ENCODE results near the gene HPDL. TPM values are rescaled to one million over a fixed set of nuclear protein-coding genes. Genes with fewer than 3 reads are reported as not detected.
A peak's percentile ranks its signal among the peaks of the same experiment; 100 is the strongest.

The HPDL gene
- total RNA-seq, 3 donors from 2014 or later = 2.1 to 8.8 (median 7.4) TPM

DNA sequence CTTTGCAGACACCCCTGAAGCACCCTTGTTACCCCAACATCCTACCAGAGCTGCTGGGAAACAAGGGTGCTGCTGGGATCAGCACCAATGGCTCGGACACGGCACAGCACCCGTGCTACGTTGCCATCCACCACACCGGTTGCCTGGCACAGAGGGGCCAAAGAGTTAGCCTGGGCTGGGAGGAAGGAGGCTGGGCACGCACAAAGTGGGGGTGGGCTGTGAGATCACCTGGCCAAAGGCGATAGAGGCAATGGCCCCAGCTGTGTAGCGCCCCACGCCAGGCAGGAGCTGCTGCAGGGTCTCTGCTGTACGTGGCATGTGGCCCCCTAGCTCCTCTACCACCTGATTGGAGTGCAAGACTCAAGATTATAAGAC lies 5.6 kb downstream of the HPDL start:
- intact Hi-C loops (cut with DNase I, micrococcal nuclease) = no loop called here
- TF ChIP-seq, protein P1, sequence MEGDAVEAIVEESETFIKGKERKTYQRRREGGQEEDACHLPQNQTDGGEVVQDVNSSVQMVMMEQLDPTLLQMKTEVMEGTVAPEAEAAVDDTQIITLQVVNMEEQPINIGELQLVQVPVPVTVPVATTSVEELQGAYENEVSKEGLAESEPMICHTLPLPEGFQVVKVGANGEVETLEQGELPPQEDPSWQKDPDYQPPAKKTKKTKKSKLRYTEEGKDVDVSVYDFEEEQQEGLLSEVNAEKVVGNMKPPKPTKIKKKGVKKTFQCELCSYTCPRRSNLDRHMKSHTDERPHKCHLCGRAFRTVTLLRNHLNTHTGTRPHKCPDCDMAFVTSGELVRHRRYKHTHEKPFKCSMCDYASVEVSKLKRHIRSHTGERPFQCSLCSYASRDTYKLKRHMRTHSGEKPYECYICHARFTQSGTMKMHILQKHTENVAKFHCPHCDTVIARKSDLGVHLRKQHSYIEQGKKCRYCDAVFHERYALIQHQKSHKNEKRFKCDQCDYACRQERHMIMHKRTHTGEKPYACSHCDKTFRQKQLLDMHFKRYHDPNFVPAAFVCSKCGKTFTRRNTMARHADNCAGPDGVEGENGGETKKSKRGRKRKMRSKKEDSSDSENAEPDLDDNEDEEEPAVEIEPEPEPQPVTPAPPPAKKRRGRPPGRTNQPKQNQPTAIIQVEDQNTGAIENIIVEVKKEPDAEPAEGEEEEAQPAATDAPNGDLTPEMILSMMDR (IDR thresholded peaks at IDR 0.05) = no peak
- no peak for DNase-seq
- ATAC-seq = no peak
- Histone ChIP-seq H3K36me3 (ENCODE audit: low read depth) (no peaks in the 10 kb centered on the region), H3K9me3 (no peaks in the 10 kb centered on the region), H3K4me3 (no peak overlapping the region), H3K4me1 (ENCODE audit: low read depth) (peaks cover 34% of the 10 kb centered on the region)

- Histone ChIP-seq H3K4me3 (no peak overlapping the region), H3K4me1 (ENCODE audit: low read depth) (peaks cover 39% of the 10 kb centered on the region), H3K36me3 (ENCODE audit: low read depth) (no peaks in the 10 kb centered on the region), H3K9me3 (no peaks in the 10 kb centered on the region)
- DNase-seq = peak in 1 of 3 donors; percentile 58
- TF ChIP-seq, protein P1 (IDR thresholded peaks at IDR 0.05) = no peak
- ATAC-seq = no peak
- intact Hi-C loops (cut with DNase I, micrococcal nuclease) = no loop called here
Measured at GRCh38 chr1:45334308-45335245, 7.9 kb downstream of the HPDL start.

- H3K36me3 ChIP-seq (ENCODE audit: low read depth) = peaks cover 5% of the 10 kb centered on the region
- H3K9me3 ChIP-seq = no peaks in the 10 kb centered on the region
- TF ChIP-seq, protein P1 (IDR thresholded peaks at IDR 0.05) = no peak
- no peak overlapping the region for H3K4me3 ChIP-seq
- intact Hi-C loops (cut with DNase I, micrococcal nuclease) = no loop called here
- H3K4me1 ChIP-seq (ENCODE audit: low read depth) = peaks cover 39% of the 10 kb centered on the region
- ATAC-seq (peak; percentile 72), DNase-seq (peak in 1 of 3 donors; percentile 42)
Measured at GRCh38 chr1:45335855-45336324, 9.2 kb downstream of the HPDL start.

GRCh38 chr1:45337630-45338325 lies 11.1 kb downstream of the HPDL start:
- peaks cover 5% of the 10 kb centered on the region for H3K36me3 ChIP-seq (ENCODE audit: low read depth)
- TF ChIP-seq, protein P1 (IDR thresholded peaks at IDR 0.05) = no peak
- no peak overlapping the region for H3K4me3 ChIP-seq
- no peaks in the 10 kb centered on the region for H3K9me3 ChIP-seq
- intact Hi-C loops (cut with DNase I, micrococcal nuclease) = no loop called here
- DNase-seq = no peak
- ATAC-seq = no peak
- H3K4me1 ChIP-seq (ENCODE audit: low read depth) = peaks cover 46% of the 10 kb centered on the region

GRCh38 chr1:45339789-45340558 lies 13.3 kb downstream of the HPDL start, which contains the start of the genes MUTYH and TOE1:
MUTYH (minus strand) TSS chr1:45340440; CDS start chr1:45334505, 5,935 bp downstream.
TOE1 (plus strand) TSS chr1:45340170; CDS start chr1:45340253, 83 bp downstream.
- H3K4me3 ChIP-seq = peak within 1 kb of the TSS; percentile 57
- intact Hi-C loops (cut with DNase I, micrococcal nuclease) = no loop called here
- TF ChIP-seq, protein P1 (IDR thresholded peaks at IDR 0.05) = no peak

More at GRCh38 chr1:45339789-45340558, 13.3 kb downstream of the HPDL start, which contains the start of the genes MUTYH and TOE1:
- peaks cover 30% of the 10 kb centered on the region for H3K4me1 ChIP-seq (ENCODE audit: low read depth)
- no peaks in the 10 kb centered on the region for H3K9me3 ChIP-seq
- peak; percentile 88 for ATAC-seq
- H3K36me3 ChIP-seq (ENCODE audit: low read depth) = peaks cover 5% of the 10 kb centered on the region
- peak; percentile 92 to 97 (median 96) for DNase-seq
